Measurements from ENCODE around the gene SPATS2.

GRCh38 chr12:49456131-49456679 is 88.9 kb downstream of the SPATS2 start:
- TF ChIP-seq EZH2 (IDR thresholded peaks at IDR 0.05; ENCODE audit: low read length, missing control alignments) (no peak), CTCF (conservative IDR thresholded peaks at IDR 0.05 in 1 of 2, IDR thresholded peaks at IDR 0.05 in 1 of 2; ENCODE audit: low read depth in 1 of 2, low read length in 2 of 2) (no peak)
